ENCODE measurements around the gene SLC25A13. TPM values are rescaled to one million over a fixed set of nuclear protein-coding genes. Genes with fewer than 3 reads are reported as not detected.

Gene SLC25A13
- total and polyA plus RNA-seq, 9 of the 15 experiments (the other 6 are each of a cell fraction or from before 2014, with no cell fraction given): 21.4 to 80.2 (median 58.7) TPM

DNA sequence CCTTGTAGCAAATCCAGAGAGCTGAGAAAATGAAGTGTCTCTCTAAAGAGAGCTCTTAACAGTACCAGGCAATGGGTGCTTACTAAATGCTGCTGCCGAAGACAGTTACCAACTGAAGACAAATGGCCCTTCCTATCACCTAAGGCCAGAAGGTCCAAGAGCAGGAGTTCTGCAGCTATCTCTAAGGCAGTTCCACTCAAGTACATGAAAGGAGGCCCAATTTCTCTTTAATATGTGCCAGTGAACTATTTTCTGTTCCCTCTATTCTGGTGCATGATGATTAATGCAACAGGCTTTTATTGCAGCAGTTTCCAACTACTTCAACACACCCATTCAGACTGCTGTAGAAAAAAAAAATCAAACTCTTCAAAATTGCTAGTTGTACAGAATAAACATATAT lies 122.5 kb downstream of the SLC25A13 start (continued):
- TF ChIP-seq, protein P1, sequence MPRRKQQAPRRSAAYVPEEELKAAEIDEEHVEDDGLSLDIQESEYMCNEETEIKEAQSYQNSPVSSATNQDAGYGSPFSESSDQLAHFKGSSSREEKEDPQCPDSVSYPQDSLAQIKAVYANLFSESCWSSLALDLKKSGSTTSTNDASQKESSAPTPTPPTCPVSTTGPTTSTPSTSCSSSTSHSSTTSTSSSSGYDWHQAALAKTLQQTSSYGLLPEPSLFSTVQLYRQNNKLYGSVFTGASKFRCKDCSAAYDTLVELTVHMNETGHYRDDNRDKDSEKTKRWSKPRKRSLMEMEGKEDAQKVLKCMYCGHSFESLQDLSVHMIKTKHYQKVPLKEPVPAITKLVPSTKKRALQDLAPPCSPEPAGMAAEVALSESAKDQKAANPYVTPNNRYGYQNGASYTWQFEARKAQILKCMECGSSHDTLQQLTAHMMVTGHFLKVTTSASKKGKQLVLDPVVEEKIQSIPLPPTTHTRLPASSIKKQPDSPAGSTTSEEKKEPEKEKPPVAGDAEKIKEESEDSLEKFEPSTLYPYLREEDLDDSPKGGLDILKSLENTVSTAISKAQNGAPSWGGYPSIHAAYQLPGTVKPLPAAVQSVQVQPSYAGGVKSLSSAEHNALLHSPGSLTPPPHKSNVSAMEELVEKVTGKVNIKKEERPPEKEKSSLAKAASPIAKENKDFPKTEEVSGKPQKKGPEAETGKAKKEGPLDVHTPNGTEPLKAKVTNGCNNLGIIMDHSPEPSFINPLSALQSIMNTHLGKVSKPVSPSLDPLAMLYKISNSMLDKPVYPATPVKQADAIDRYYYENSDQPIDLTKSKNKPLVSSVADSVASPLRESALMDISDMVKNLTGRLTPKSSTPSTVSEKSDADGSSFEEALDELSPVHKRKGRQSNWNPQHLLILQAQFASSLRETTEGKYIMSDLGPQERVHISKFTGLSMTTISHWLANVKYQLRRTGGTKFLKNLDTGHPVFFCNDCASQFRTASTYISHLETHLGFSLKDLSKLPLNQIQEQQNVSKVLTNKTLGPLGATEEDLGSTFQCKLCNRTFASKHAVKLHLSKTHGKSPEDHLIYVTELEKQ (CRISPR knock-in tag; IDR thresholded peaks at IDR 0.05): no peak
- TF ChIP-seq RFX1 (IDR thresholded peaks at IDR 0.05): no peak
- no peak for TF ChIP-seq CHD1 (IDR thresholded peaks at IDR 0.05; ENCODE audit: low read length)
- TF ChIP-seq ZC3H8 (IDR thresholded peaks at IDR 0.05): no peak
- no peak for TF ChIP-seq SAP30 (IDR thresholded peaks at IDR 0.05; ENCODE audit: borderline replicate concordance, insufficient read depth, low read depth, low read length, poor library complexity, severe bottlenecking)
- TF ChIP-seq, protein P2, sequence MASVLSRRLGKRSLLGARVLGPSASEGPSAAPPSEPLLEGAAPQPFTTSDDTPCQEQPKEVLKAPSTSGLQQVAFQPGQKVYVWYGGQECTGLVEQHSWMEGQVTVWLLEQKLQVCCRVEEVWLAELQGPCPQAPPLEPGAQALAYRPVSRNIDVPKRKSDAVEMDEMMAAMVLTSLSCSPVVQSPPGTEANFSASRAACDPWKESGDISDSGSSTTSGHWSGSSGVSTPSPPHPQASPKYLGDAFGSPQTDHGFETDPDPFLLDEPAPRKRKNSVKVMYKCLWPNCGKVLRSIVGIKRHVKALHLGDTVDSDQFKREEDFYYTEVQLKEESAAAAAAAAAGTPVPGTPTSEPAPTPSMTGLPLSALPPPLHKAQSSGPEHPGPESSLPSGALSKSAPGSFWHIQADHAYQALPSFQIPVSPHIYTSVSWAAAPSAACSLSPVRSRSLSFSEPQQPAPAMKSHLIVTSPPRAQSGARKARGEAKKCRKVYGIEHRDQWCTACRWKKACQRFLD (CRISPR knock-in tag; IDR thresholded peaks at IDR 0.05): no peak
- no peak for TF ChIP-seq HMG20B (CRISPR knock-in tag; IDR thresholded peaks at IDR 0.05)
- no peak for TF ChIP-seq PRMT5 (CRISPR knock-in tag; IDR thresholded peaks at IDR 0.05)
- TF ChIP-seq ILF3 (IDR thresholded peaks at IDR 0.05; ENCODE audit: borderline replicate concordance): no peak
- TF ChIP-seq HSF4 (CRISPR knock-in tag; IDR thresholded peaks at IDR 0.05; ENCODE audit: borderline replicate concordance): no peak
- TF ChIP-seq, protein P3, sequence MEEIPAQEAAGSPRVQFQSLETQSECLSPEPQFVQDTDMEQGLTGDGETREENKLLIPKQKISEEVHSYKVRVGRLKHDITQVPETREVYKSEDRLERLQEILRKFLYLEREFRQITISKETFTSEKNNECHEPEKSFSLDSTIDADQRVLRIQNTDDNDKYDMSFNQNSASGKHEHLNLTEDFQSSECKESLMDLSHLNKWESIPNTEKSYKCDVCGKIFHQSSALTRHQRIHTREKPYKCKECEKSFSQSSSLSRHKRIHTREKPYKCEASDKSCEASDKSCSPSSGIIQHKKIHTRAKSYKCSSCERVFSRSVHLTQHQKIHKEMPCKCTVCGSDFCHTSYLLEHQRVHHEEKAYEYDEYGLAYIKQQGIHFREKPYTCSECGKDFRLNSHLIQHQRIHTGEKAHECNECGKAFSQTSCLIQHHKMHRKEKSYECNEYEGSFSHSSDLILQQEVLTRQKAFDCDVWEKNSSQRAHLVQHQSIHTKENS (CRISPR knock-in tag; IDR thresholded peaks at IDR 0.05): no peak
- TF ChIP-seq, protein P4, sequence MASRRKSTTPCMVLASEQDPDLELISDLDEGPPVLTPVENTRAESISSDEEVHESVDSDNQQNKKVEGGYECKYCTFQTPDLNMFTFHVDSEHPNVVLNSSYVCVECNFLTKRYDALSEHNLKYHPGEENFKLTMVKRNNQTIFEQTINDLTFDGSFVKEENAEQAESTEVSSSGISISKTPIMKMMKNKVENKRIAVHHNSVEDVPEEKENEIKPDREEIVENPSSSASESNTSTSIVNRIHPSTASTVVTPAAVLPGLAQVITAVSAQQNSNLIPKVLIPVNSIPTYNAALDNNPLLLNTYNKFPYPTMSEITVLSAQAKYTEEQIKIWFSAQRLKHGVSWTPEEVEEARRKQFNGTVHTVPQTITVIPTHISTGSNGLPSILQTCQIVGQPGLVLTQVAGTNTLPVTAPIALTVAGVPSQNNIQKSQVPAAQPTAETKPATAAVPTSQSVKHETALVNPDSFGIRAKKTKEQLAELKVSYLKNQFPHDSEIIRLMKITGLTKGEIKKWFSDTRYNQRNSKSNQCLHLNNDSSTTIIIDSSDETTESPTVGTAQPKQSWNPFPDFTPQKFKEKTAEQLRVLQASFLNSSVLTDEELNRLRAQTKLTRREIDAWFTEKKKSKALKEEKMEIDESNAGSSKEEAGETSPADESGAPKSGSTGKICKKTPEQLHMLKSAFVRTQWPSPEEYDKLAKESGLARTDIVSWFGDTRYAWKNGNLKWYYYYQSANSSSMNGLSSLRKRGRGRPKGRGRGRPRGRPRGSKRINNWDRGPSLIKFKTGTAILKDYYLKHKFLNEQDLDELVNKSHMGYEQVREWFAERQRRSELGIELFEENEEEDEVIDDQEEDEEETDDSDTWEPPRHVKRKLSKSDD (conservative IDR thresholded peaks at IDR 0.05; ENCODE audit: low read length): no peak
- TF ChIP-seq, protein P5, sequence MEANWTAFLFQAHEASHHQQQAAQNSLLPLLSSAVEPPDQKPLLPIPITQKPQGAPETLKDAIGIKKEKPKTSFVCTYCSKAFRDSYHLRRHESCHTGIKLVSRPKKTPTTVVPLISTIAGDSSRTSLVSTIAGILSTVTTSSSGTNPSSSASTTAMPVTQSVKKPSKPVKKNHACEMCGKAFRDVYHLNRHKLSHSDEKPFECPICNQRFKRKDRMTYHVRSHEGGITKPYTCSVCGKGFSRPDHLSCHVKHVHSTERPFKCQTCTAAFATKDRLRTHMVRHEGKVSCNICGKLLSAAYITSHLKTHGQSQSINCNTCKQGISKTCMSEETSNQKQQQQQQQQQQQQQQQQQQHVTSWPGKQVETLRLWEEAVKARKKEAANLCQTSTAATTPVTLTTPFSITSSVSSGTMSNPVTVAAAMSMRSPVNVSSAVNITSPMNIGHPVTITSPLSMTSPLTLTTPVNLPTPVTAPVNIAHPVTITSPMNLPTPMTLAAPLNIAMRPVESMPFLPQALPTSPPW (CRISPR knock-in tag; IDR thresholded peaks at IDR 0.05): no peak
- no peak for TF ChIP-seq ZNF133 (CRISPR knock-in tag; IDR thresholded peaks at IDR 0.05)
- TF ChIP-seq TAF1 (IDR thresholded peaks at IDR 0.05; ENCODE audit: control insufficient read depth, extremely low read depth, insufficient read depth, low read length, severe bottlenecking): no peak
- TF ChIP-seq ZSCAN29 (IDR thresholded peaks at IDR 0.05): no peak
- no peak for TF ChIP-seq MEF2A (IDR thresholded peaks at IDR 0.05; ENCODE audit: control insufficient read depth, low read depth, low read length)

Data from K562 (cell line).